K562 (cell line): ENCODE data around the gene CNIH4. TPM values are rescaled to one million over a fixed set of nuclear protein-coding genes. Genes with fewer than 3 reads are reported as not detected.

ENCODE experiments used
- FIP1L1 ChIP-seq: fragments of 200-400 bp; formaldehyde crosslinking; IDR thresholded peaks from 2 replicates; pipeline ENCODE4 v1.6.1; 2018; ENCODE audit warnings: mild to moderate bottlenecking, low read depth, low read length; ENCODE audit not compliant: poor library complexity, severe bottlenecking
- HDAC8 ChIP-seq: fragments of 450-650 bp; IDR thresholded peaks from 2 replicates; pipeline ENCODE4 v1.6.1; 2016; ENCODE audit warnings: mild to moderate bottlenecking, missing genetic modification characterization, moderate library complexity, missing compliant biosample characterization
- MGA ChIP-seq: fragments of 450-650 bp; IDR thresholded peaks from 2 replicates; pipeline ENCODE4 v1.6.1; 2016; ENCODE audit warnings: mild to moderate bottlenecking, moderate library complexity
- MLLT1 ChIP-seq, 2 experiments: fragments of 450-650 bp; IDR thresholded peaks; 2 replicates each; pipeline ENCODE4 v1.6.1; 2016
- RBM39 ChIP-seq: fragments of 200-400 bp; formaldehyde crosslinking; optimal IDR thresholded peaks from 2 replicates; pipeline ENCODE3; 2018; ENCODE audit warnings: low read depth, low read length
- SIN3A ChIP-seq, 2 experiments: fragments of 150-350 bp in 1 of 2; IDR thresholded peaks; 2 replicates each; pipeline ENCODE4 v1.6.1; 2011 to 2016; ENCODE audit warnings: borderline replicate concordance in 2 of 2, low read depth in 2 of 2, low read length in 2 of 2, mild to moderate bottlenecking in 2 of 2, moderate library complexity in 2 of 2; ENCODE audit not compliant: control insufficient read depth in 1 of 2
- SIX5 ChIP-seq, 2 experiments: IDR thresholded peaks; 2 replicates each; pipeline ENCODE4 v1.6.1; 2011; ENCODE audit warnings: low read length in 2 of 2, borderline replicate concordance in 1 of 2, low read depth in 1 of 2, mild to moderate bottlenecking in 1 of 2, moderate library complexity in 1 of 2; ENCODE audit not compliant: insufficient read depth in 1 of 2
- ZNF408 ChIP-seq: fragments of 250-450 bp; sonication (Bioruptor Pico); IDR thresholded peaks from 2 replicates; pipeline ENCODE4 v1.4.0; 2020; ENCODE audit warnings: low read depth, mild to moderate bottlenecking, moderate library complexity
- ZNF740 ChIP-seq, 3 experiments: fragments of 200-800 bp in 1 of 3; sonication (Bioruptor generic) in 1 of 3; sonication (generic) in 1 of 3; formaldehyde crosslinking in 1 of 3; IDR thresholded peaks; 2 replicates each; pipeline versions ENCODE4 v1.6.1 to v1.8.0; 2016 to 2022; ENCODE audit warnings: mild to moderate bottlenecking in 2 of 3, missing compliant biosample characterization in 2 of 3, missing genetic modification characterization in 2 of 3, missing genetic modification reagents in 1 of 3
- polyA plus RNA-seq, 8 experiments: library from polyadenylated mRNA; depleted of rRNA in 4 of 8; stranded (reverse) in 5 of 8; unstranded in 3 of 8; fragments of >200 nt; fragmentation: Nextera tagmentation in 2 of 8; fragmentation: Illumina TruSeq in 1 of 8; extraction: Ambion mirVana in 2 of 8; extraction: Trizol in 1 of 8; gene quantifications; 2 replicates each; pipeline versions ENCODE4 v1.2.1 to v1.2.3, GENCODE V29; 2011 to 2014; ENCODE audit warnings: inconsistent platforms in 1 of 8, missing spikeins in 1 of 8
- total RNA-seq, 7 experiments: library from RNA; depleted of rRNA in 6 of 7; stranded (reverse); fragments of >200 nt in 6 of 7; fragmentation: Illumina TruSeq in 2 of 7; extraction: Trizol in 2 of 7; gene quantifications; 2 replicates each; pipeline versions ENCODE4 v1.2.1 to v1.2.3, GENCODE V29; 2011 to 2021; ENCODE audit warnings: low replicate concordance in 1 of 7

Gene CNIH4
- total and polyA plus RNA-seq, 9 of the 15 experiments (the other 6 are each of a cell fraction or from before 2014, with no cell fraction given): 41.3 to 266 (median 61.1) TPM

- TF ChIP-seq FIP1L1 (peak; percentile 66), MLLT1 (IDR thresholded peaks at IDR 0.05) (0 out of 4 replicates have a peak, but pooled peaks of 1 of the 2 experiments have one; percentile 12), RBM39 (no peak), HDAC8 (no peak), SIX5 (IDR thresholded peaks at IDR 0.05; ENCODE audit: borderline replicate concordance in 1 of 2, insufficient read depth in 1 of 2, low read depth in 1 of 2, low read length in 2 of 2) (peak; percentile 91 to 94), ZNF740 (CRISPR knock-in tag; IDR thresholded peaks at IDR 0.05) (no peak), ZNF740 (tag; IDR thresholded peaks at IDR 0.05) (no peak), MGA (no peak; the same call in 1 of the 2 replicates), ZNF408 (CRISPR knock-in tag) (no peak), SIN3A (IDR thresholded peaks at IDR 0.05; ENCODE audit: borderline replicate concordance in 2 of 2, control insufficient read depth in 1 of 2, low read depth in 2 of 2, low read length in 2 of 2) (peak; percentile 35 to 57; a peak in 2 of 4 replicates)
Measured at GRCh38 chr1:224356685-224357625, at the start of gene CNIH4 (continued).
